Adipocyte (in vitro differentiated cells): ENCODE measurements around the gene MTMR3.
"Not testable (repeated sequence)": the region's sequence is repeated elsewhere in the genome, so short reads cannot be mapped to it uniquely, and the experiment has no call there.

Experiments
- DNase-seq: peaks from one replicate; pipeline ENCODE4 v3.0.0-alpha.2; 2015; ENCODE audit warnings: low read depth
- H3K27me3 ChIP-seq: replicated peaks from 2 replicates; pipeline ENCODE4 v1.7.0; 2013; ENCODE audit warnings: mild to moderate bottlenecking, low read length, moderate library complexity; ENCODE audit not compliant: control insufficient read depth, insufficient read depth
- H3K36me3 ChIP-seq: 2 replicates; pipeline ENCODE4 v1.7.0; 2013; ENCODE audit warnings: low read length, mild to moderate bottlenecking, moderate library complexity; ENCODE audit not compliant: control insufficient read depth, insufficient read depth, severe bottlenecking
- H3K4me1 ChIP-seq: 2 replicates; pipeline ENCODE4 v1.7.0; 2013; ENCODE audit warnings: mild to moderate bottlenecking, low read length, moderate library complexity; ENCODE audit not compliant: control insufficient read depth, insufficient read depth
- H3K4me3 ChIP-seq: 2 replicates; pipeline ENCODE4 v1.7.0; 2013; ENCODE audit warnings: mild to moderate bottlenecking, low read length, moderate library complexity
- H3K9ac ChIP-seq: 2 replicates; pipeline ENCODE4 v1.7.0; 2013; ENCODE audit warnings: mild to moderate bottlenecking, low read length, moderate library complexity
- H3K9me3 ChIP-seq: 2 replicates; pipeline ENCODE4 v1.7.0; 2013; ENCODE audit warnings: mild to moderate bottlenecking, low read length, moderate library complexity; ENCODE audit not compliant: control insufficient read depth

MTMR3 gene

DNA sequence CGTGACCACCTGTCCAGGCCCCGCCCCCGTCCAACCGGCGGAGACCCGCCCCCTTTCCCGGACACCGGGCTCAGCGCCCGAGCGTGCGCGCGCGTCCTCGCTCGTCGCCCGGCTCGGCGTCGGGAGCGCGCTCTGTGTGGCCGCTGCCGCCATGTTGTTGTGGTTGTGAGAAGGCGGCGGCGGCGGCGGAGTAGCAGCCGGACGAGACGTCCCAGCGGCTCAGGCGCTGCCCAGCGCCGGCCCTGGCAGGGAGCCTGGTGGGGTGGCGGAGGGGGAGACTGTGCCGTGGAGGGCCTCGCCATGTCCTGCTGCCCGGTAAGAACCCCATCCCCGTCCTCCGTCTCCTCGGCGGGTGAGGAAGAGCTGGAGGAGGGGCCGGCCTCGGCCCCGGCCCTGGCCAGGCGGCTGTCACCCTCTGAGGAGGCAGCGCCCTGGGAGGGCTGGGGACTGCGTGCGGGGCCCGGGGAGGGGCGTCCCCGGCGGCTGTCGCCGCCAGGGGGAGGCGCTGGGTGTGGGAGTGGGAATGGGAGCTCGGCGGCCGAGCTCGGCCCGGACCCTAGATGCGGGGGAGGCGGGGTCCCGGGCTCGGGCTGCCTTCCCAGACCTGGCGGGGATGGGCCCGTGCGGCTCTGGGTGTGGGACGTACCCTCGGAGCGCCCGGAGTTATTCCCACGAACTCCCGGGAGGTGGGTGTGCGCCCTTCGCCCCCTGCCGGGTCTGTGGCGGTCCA, at the start of gene MTMR3:
Gene MTMR3 (plus strand): TSS at position 130 of the 730 bp plus-strand sequence. CDS start 87,886 bp downstream, outside the sequence.
- H3K4me1 ChIP-seq: peaks cover 33% of the 10 kb centered on the region
- peak within 1 kb of the TSS; percentile 98 for H3K4me3 ChIP-seq
- H3K27me3 ChIP-seq: peaks cover 7% of the 10 kb centered on the region
- no peaks in the 10 kb centered on the region for H3K9me3 ChIP-seq
- H3K9ac ChIP-seq: peak within 1 kb of the TSS; percentile 93
- DNase-seq: peak; percentile 96
- H3K36me3 ChIP-seq: no peaks in the 10 kb centered on the region

GRCh38 chr22:29833392-29833965, 49.5 kb upstream of the MTMR3 start:
- no peak for DNase-seq
- H3K36me3 ChIP-seq: peaks cover 43% of the 10 kb centered on the region
- no peaks in the 10 kb centered on the region for H3K27me3 ChIP-seq

GRCh38 chr22:29834046-29834445, 48.9 kb upstream of the MTMR3 start:
- H3K9me3 ChIP-seq: no peaks in the 10 kb centered on the region
- H3K4me3 ChIP-seq: no peak overlapping the region
- no peak for DNase-seq
- peaks cover 41% of the 10 kb centered on the region for H3K4me1 ChIP-seq
- peaks cover 43% of the 10 kb centered on the region for H3K36me3 ChIP-seq
- H3K27me3 ChIP-seq: no peaks in the 10 kb centered on the region
- no peak overlapping the region for H3K9ac ChIP-seq

More at GRCh38 chr22:29833392-29833965, 49.5 kb upstream of the MTMR3 start:
- no peak overlapping the region for H3K9ac ChIP-seq
- H3K9me3 ChIP-seq: no peaks in the 10 kb centered on the region
- peaks cover 35% of the 10 kb centered on the region for H3K4me1 ChIP-seq
- H3K4me3 ChIP-seq: no peak overlapping the region

- Histone ChIP-seq H3K4me1 (peaks cover 35% of the 10 kb centered on the region), H3K36me3 (peaks cover 21% of the 10 kb centered on the region), H3K4me3 (peak overlapping the region; percentile 90), H3K9ac (peak overlapping the region; percentile 90)
- not testable (repeated sequence) for DNase-seq, H3K9me3 ChIP-seq, H3K27me3 ChIP-seq
Measured at GRCh38 chr22:29836791-29837370, 46.1 kb upstream of the MTMR3 start.

DNA sequence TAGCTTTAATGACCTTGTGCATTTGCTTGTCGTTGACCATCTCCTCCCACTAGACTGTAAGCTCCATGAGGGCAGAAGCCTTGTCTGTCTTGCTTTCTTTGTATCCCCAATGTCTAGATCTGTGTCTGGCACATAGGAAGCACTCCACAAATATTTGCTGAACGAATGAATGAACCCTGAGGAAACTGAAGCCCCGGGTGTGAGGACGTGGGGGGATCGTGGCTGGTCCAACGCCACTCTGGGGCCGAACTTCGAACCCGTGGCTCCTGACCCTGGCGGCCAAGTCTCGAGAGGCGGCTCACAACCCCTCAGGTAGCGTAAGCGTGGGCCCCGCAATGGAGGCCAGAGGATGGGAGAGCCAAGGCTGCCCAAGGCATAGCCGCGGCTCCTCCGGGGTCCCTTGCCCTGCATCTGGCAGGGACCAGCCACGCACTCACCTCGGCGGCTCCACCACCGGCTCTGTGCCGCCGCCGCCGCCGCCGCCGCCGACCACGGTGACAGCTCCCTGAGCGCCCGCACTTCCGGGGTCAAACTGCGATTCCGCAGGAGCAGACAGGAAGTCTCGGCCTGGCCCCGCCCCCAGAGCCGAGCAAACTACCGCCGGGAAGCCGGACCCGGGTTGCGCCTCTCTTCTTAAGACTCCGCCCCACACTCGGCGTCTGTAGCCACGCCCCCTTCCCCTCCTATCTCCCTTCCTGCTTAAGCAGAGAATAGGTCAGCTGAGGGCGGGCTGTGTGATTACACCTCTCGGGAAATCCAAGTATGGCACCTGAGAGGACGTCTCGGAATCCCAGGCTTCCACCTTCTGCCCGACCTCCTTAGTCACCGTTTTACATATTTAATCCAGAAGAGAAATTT, 45.0 kb upstream of the MTMR3 start, which contains the start of gene ASCC2:
Gene ASCC2 (minus strand): TSS at position 534 of the 858 bp plus-strand sequence. CDS start 5,949 bp downstream, outside the sequence.
- no peaks in the 10 kb centered on the region for H3K27me3 ChIP-seq
- peak within 1 kb of the TSS; percentile 90 for H3K9ac ChIP-seq
- peaks cover 16% of the 10 kb centered on the region for H3K36me3 ChIP-seq
- peaks cover 40% of the 10 kb centered on the region for H3K4me1 ChIP-seq
- H3K4me3 ChIP-seq: peak within 1 kb of the TSS; percentile 90
- peak; percentile 99 for DNase-seq
- no peaks in the 10 kb centered on the region for H3K9me3 ChIP-seq

GRCh38 chr22:29838599-29838956, 44.4 kb upstream of the MTMR3 start:
- H3K4me1 ChIP-seq: peaks cover 40% of the 10 kb centered on the region
- no peaks in the 10 kb centered on the region for H3K9me3 ChIP-seq
- peak overlapping the region; percentile 90 for H3K4me3 ChIP-seq
- H3K36me3 ChIP-seq: peaks cover 12% of the 10 kb centered on the region
- peak overlapping the region; percentile 90 for H3K9ac ChIP-seq
- no peak for DNase-seq
- H3K27me3 ChIP-seq: no peaks in the 10 kb centered on the region

GRCh38 chr22:29839039-29839438, 43.9 kb upstream of the MTMR3 start:
- Histone ChIP-seq H3K9me3 (no peaks in the 10 kb centered on the region), H3K4me3 (peak overlapping the region; percentile 90), H3K4me1 (peaks cover 40% of the 10 kb centered on the region), H3K9ac (no peak overlapping the region), H3K27me3 (no peaks in the 10 kb centered on the region), H3K36me3 (peaks cover 9% of the 10 kb centered on the region)
- DNase-seq: no peak

GRCh38 chr22:29840498-29840897, 42.5 kb upstream of the MTMR3 start:
- no peak overlapping the region for H3K4me3 ChIP-seq

DNA sequence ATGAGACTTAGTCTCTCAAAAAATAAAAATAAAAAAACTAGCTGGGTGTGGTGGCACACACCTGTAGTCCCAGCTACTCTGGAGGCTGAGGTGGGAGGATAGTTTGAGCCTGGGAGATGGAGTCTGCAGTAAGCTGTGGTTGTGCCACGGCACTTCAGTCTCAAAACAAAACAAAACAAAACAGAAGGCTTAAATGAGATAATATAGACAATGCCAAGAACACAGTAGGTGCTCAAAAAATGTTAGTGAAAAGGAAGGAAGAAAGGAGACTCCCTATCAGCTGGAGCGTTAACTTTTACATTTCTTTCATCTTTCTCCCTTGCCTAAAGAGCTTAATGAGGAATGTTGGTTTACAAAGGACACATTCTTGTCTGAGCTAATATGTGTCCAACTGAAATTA, 40.8 kb upstream of the MTMR3 start:
- peaks cover 10% of the 10 kb centered on the region for H3K9me3 ChIP-seq
- no peak overlapping the region for H3K4me3 ChIP-seq
- H3K27me3 ChIP-seq: no peaks in the 10 kb centered on the region
- DNase-seq: no peak
- H3K4me1 ChIP-seq: peaks cover 36% of the 10 kb centered on the region
- no peaks in the 10 kb centered on the region for H3K36me3 ChIP-seq
- H3K9ac ChIP-seq: peak overlapping the region; percentile 73

More at GRCh38 chr22:29840498-29840897, 42.5 kb upstream of the MTMR3 start:
- no peak overlapping the region for H3K9ac ChIP-seq
- no peaks in the 10 kb centered on the region for H3K9me3 ChIP-seq
- peaks cover 40% of the 10 kb centered on the region for H3K4me1 ChIP-seq
- DNase-seq: no peak
- H3K36me3 ChIP-seq: peaks cover 4% of the 10 kb centered on the region
- H3K27me3 ChIP-seq: no peaks in the 10 kb centered on the region

- peaks cover 36% of the 10 kb centered on the region for H3K4me1 ChIP-seq
- H3K4me3 ChIP-seq: no peak overlapping the region
- H3K36me3 ChIP-seq: no peaks in the 10 kb centered on the region
- H3K9ac ChIP-seq: peak overlapping the region; percentile 73
- H3K9me3 ChIP-seq: peaks cover 10% of the 10 kb centered on the region
- DNase-seq: peak; percentile 81
- H3K27me3 ChIP-seq: no peaks in the 10 kb centered on the region
Measured at GRCh38 chr22:29842740-29843139, 40.2 kb upstream of the MTMR3 start.

DNA sequence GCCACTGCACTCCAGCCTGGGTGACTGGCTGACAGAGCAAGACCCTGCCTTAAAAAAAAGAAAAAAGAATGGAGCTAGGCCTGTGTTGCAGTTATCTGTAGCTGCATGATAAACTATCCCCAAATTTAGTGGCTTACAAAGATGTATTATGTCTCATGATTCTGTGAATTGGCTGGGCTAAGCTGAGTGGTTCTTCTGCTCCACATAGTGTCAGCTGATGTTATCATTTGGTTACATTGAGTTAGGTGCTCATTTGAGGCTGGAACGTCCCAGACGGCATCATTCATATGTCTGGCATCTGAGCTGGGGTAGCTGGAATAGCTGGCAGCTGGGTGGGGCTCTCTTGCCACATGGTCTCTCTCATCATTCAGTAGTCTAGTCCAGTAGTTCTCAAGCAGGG, 36.7 kb upstream of the MTMR3 start:
- DNase-seq: no peak
- no peaks in the 10 kb centered on the region for H3K36me3 ChIP-seq
- no peaks in the 10 kb centered on the region for H3K27me3 ChIP-seq
- no peak overlapping the region for H3K9ac ChIP-seq
- peaks cover 10% of the 10 kb centered on the region for H3K9me3 ChIP-seq
- H3K4me3 ChIP-seq: no peak overlapping the region
- peaks cover 31% of the 10 kb centered on the region for H3K4me1 ChIP-seq
